ENCODE data around the gene NR1I2.

- TF ChIP-seq ARNTL (CRISPR knock-in tag; IDR thresholded peaks at IDR 0.05; ENCODE audit: borderline replicate concordance, low read depth) = no peak
- no peak for TF ChIP-seq ZFP30 (CRISPR knock-in tag; IDR thresholded peaks at IDR 0.05)
- no peak for TF ChIP-seq RARB (CRISPR knock-in tag; IDR thresholded peaks at IDR 0.05)
Measured at GRCh38 chr3:119841808-119842471, 60.0 kb downstream of the NR1I2 start.

Measured in SK-N-SH treated with all-trans-retinoic acid at 6 μM for 48 hours (cell line).